Ecto neural progenitor cell (in vitro differentiated cells): Measurements from ENCODE around the gene LGI4.
"Not testable (repeated sequence)": the region's sequence is repeated elsewhere in the genome, so short reads cannot be mapped to it uniquely, and the experiment has no call there.

ENCODE experiments used
- DNase-seq: peaks from one replicate; pipeline ENCODE4 v3.0.0-alpha.2; 2018; ENCODE audit warnings: low spot score

Gene LGI4

DNA sequence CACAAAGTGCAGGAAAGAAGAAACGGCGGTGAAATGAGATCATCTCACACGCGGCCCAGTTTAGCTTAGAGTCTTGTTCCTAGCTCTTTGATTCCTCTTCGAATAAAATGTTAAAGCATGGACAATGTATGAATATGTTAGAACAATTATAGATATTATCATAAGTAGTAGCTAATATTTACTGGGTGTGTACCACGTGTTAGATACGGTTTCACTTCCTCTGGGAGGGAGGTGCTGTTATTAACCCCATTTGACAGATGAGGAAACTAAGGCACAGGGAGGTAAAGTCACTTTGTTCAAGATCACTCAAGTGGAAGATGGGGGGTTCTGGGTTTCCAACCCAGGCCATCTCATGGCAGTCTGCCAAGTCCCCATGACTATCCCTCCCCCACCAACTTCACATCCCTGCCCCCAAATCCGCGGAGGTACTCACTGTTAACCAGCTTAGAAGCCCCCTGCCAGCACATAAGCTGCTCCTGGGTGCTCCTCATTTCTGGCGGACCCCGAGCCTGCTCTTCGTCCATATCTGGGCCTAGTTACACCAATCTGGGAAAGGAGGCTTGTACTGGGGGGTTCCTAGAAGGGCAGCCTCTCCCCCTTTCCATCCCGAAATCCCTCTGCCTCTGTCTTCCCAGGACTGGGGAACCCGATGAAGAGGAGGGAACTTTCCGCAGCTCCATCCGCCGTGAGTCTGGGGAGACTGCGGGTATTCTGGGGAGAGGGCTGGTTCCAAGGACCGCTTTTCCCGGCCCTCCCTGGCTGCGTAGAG lies 7.2 kb upstream of the LGI4 start:
- DNase-seq, result no peak

DNA sequence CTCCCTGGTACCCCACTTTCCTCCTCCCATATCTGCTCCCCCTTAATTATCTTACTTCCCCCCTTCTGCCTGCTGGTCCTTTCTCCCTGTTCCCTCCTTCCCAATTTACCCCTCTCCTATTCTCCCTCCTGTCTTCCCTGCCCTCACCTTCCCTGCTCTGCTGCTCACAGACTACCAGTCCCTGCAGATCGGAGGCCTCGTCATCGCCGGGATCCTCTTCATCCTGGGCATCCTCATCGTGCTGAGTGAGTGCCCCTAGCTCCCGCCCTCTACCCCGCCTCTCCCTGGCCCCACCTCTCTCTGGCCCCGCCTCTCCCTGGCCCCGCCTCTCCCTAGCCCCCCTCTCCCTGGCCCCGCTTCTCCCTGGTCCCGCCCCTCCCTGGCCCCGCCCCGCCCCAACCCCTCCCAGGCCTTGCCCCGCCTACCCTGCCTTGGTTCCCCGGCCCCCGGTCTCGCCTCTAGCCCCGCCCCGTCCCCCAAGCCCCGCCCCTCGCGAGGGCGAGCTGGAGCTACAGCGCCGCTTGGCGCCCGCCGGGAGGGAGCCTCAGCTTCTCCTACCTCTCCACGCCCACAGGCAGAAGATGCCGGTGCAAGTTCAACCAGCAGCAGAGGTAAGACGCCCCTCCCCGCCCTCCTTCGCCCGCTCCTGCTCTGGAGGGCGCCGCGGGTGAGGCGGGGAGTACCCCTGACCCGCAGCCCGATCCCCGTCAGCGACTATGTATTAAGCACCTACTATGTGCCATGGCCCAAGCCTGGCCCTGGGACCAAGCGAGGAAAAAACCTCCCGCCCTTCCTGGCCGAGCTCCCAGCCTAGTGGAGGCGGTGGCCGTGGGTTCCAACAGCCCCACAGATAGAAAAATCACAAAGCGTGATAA lies 6.3 kb upstream of the LGI4 start:
- DNase-seq, result peak; percentile 98

DNA sequence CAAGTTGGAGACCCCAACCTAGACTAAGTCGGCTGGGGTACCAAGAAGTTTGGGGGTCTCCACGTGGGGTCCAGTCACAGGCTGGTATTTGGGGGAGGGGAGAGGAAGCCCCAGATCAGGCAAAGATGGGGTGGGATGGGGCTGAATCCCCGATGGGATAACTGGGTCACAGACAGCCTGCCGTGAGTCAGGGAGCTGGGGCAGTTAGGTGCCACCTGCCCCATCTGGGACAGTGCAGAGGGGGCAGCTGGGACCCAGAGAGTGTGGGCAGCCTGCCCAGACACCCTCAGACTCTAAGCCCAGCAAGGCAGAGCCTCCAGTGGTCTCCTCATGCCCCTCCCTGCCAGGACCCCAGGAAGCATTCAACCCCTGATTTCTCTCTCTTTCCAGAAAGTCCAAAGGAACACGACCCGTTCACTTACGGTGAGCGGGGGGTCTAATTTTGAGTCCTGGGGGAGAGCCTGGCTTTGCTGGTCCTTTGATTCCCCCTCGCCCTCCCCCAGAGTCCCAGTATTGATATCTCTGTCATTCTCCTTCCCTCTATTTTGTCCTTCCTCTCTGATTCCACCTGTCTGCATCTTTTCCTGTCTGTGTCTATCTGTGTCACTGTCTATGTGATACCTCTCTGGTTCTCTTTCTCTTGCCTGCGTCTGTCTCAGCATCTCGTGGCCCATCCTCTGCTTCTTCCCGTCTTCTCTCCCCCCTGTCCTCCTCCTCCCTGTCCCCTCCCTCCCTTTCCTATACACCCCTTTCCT lies 5.5 kb upstream of the LGI4 start:
- no peak for DNase-seq

DNA sequence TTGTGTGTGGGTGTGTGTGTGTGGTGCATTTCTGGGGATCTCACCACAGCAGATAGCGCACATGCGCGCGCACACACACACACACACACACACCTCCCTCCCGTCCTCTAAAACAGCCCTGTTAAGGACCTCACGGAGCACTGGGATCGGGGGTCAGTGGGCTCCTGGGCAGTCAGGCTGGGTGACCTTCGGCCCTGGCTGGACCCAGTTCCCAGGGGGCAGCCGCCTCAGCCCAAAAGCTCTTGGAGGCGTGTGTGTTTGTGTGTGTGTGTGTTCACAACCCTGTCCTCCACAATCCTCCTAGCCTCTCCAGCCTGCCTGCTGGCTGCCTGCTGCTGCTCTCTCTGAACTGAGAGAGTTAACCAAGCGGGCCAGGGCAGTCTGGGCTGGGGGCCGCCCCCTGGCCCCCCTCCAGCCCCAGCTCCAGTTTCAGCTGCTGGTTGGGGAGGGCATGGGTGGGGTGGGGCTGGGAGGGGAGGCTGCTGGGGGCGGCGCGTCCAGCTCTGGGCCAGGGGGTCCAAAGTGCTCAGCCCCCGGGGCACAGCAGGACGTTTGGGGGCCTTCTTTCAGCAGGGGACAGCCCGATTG lies 3.5 kb upstream of the LGI4 start, which contains the start of gene FXYD1:
Gene FXYD1, plus strand, starts transcription at position 520 of the 588 bp plus-strand sequence. CDS start 1,256 bp downstream, outside the sequence.
- no peak for DNase-seq

DNA sequence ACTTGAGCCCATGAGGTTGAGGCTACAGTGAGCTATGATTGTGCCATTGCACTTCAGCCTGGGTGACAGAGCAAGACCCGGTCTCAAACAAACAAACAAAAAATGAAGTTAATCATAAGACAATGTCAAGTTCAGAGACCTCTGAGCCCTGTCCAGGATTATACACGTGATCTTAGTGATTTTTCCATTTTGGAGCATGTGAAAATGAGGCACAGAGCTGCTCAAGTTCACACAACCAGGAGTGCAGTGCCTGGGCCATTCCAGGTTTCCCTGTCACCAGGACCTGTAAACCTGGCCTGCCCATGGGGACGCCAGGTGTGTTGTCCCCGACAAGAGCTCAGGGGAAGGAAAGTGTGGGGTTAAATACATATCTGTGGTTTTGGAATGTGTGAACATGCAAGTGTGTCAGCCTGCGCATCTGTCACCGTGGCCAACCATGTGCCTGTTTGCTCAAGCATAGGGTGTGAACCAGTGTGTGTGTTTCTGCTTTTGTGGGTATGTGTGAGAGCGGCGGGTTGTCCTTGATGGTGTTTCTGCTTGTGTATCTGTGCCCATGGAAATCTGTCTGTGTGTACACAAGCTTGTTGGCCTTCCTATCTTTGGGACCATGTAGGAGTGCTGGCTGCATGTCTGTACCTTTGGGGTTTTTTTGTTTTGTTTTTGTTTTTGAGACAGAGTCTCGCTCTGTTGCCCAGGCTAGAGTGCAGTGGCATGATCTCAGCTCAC lies 2.3 kb upstream of the LGI4 start:
- DNase-seq, result no peak

DNA sequence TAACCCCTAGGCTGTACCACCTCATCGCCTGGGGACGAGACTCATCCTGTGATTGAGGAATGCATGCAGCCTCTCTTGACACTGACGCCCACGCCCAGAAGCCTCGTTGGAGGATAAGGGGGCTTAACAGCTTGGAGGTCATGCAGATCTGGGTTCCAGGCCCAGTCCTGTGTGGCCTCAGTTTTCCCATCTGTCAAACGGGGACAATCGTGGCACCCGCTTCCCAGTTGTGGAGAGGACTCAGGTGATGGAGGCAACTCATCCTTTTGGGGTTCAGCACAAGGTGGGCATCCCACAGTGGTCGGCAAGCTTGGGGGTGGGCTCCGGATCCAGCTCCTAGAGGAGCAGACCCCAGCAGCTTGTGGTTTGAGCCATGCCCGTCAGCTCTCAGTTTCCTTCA lies 1.4 kb upstream of the LGI4 start:
- DNase-seq, result no peak

DNA sequence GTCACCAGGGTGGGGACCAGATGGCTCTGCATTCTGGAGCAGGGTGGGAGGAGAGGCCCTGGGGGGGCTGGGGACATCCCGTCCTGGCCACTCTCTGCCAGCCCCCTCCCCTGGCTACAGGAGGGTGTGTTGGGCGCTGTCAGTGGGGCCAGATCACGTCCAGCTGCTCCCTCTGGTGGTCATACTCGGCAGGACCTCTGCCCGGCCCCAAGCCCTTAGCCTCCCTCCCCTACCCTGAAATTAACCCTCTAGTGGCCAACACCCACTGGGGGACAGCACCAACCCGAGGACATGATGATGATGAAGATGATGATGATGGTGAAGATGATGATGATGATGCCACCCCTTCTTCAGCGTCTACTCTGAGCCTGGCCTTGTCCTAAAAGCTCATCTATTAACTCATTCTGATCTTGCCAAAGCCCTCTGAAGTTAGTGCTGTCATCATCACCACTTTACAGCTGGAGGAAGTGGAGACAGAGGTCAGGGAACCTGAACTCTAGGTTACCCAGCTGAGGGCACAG lies 590 bp upstream of the LGI4 start:
- peak; percentile 93 for DNase-seq

DNA sequence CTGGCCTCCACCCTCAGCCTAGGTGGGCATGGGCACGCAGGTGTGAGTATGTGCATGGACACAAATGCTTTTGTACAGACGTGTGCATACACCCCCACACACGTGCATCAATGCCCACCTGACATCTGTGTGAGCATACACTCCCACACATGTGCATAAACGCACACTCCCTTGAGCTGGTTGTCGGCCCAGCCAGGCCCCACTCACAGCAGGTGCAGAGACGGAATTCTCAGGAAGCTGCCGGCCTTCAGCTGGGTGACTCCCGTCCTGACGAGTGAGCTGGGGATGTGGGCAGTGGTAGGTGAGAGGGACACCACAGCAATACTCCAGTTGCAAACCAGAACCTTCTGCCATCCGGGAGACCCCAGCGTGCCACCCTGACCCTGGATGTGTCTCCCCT lies 1.0 kb downstream of the LGI4 start:
- no peak for DNase-seq

DNA sequence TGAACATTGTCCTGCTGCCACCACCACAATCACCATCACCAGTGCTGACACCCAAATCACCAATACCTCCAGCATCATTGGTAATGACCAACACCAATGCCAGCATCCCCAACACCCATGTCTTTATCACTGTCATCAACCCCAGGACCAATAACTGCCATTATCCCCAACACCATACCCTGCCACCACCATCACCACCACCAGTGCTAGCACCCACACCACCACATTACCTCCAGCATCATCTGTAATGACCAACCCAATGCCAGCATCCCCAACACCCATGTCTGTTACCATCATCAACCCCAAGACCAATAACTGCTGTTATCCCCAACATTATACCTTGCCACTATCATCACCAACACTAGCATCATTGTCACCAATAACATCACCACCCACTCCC lies 2.6 kb downstream of the LGI4 start:
- no peak for DNase-seq

DNA sequence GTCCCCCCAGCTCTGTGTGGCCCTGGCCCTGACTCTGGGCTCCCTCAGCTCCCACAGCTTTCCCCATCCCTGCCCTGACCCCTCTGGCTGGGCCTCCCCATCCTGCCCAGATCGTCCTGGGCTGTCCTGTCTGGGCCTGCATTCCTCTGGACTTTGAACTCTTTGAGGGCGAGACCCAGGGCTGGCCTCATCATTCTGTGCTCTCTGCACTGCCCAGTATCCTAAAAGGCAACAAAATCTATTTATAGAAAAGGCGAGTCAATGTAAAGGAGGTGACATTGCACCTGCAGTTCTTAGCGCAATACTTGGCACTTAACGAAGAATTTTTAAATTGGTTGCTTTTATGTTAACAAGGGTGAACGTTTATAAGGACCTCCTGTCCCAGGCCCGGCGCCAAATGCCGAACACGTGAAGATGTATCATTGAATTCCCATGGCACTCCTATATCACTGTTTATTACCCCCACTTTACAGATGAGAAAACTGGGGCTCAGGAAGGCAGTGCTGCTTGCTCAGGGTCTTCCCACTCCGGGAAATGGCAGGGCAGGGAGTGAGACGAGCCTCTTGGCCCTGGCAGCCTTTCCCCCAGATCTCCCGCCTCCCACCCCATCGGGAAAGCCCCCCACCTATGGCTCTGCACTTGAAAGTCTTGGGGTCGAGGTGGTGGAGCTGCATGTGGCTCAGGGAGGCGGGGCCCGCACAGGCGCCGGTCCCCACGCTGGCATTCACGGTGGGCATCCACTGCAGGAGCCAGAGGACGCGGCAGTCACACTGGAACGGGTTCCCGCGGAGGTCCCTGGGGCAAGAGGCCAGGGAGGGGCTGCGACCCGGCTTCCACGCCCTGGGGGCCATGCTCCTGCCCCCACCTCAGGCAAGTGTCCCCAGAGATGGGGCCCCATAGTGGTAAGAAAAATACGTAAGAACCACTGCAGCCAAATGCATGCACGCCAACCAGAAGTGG lies 3.8 kb downstream of the LGI4 start:
- no peak for DNase-seq

DNA sequence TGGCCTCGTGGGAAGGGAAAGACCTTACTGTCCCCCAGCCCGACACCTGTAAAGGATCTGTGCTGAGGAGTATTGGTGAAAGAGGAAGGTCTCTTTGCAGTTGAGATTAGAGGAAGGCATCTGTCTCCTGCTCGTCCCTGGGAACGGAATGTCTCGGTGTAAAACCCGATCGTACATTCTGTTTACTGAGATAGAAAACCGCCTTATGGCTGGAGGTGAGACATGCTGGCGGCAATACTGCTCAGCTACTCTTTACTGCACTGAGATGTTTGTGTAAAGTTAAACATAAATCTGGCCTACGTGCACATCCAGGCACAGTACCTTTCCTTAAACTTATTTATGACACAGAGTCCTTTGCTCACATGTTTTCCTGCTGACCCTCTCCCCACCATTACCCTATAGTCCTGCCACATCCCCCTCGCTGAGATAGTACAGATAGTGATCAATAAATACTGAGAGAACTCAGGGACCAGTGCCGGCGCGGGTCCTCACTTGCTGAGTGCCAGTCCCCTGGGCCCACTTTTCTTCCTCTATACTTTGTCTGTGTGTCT lies 5.1 kb downstream of the LGI4 start:
- not testable (repeated sequence) for DNase-seq

DNA sequence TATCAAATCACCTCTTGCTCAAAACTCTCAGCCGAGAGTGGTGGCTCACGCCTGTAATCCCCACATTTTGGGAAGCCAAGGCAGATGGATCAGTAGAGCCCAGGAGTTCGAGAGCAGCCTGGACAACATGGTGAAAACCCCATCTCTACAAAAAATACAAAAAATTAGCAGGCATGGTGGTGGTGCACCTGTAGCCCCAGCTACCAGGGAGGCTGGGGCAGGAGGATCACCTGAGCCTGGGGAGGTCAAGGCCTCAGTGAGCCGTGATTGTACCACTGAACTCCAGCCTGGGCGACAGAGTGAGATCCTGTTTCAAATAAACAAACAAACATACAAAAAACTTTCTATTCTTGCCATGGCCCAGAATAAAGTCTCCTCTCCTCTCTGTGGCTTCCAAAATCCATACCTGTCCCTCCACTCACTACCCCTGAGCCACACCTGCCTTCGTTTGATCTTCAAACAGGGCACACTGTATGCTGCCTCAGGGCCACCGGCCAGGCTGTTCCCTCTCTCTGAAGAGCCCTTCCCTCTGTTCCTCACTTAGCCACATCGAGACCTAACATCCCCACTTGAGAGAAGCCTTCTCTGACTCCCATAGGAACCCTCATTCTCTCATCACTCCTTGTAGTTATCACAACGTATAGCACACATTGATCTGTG lies 6.3 kb downstream of the LGI4 start:
- DNase-seq, result no peak

DNA sequence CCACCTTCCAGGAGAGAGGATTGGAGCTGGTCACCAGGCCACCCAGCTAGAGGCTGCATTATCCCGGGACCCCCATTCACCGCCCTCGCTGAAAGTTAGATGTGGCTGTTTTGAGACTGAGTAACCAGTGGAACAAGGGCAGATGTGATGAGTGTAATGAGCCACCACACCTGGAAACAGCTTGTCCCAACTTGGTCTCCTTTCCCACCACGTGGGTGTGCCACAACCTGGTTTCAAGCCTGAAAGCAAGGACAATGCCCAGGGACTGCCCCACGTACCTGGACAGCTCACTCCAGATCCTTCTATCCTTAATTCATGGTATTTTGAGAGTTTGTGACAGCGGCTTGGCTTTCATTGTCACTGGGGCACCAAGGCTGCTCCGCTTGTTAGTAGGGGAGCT lies 7.0 kb downstream of the LGI4 start:
- no peak for DNase-seq

DNA sequence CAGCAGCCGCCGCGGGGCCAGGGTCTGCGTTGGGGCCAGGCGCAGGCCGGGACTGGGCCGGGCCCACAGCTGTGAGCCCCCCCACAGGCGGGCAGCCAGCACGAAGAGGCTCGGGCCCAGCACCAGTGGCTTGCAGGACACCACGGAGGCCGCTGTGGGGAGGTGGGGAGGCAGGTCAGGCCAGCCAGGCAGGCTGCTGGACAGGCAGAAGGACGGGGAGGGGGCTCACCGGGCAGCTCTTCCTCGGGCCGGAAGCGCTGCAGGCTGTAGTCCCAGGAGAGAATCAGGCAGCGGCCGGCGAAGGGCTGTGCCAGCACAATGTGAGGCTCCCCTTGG lies 8.3 kb downstream of the LGI4 start:
- DNase-seq, result no peak

DNA sequence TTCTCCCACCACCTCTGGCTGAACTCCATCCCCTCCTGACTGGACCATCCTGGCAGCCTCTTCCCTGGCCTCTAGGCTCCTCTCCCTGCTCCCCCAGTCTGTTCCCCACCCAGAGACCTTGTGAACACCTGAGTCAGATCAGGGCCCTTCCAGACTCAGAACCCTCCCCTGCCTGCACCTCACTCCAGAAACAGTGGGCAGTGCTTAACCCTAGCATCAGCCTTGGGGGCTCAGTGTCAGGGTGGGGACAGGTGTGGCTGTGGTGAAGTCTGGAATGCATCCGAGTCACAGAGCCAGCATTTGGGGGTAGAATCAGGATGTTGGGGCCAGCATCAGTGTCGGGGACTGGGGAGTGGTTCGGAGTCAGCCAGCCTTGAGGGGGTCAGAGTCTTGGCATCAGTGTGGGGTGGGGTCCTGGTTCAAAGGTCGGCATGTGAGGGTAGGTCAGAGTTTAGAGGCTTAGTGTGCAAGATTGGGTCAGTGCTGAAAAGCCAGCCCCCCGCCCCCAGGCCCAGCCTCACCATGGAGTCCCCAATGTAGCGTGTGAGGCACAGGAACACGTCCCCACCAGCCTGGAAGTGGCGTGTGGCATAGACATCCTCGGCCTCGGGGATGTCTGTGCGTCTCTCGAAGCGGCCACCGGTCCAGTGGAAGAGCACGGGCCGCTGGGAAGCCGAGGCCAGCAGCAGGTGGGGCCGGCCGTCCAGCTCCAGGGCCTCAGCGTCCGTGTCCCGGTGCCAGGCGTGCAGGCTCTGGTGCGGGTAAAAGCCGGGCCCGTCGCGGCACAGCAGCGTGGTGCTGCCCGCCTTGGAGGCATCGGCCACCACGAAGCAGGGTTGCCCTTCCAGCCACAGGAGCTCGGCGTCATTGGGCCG lies 8.9 kb downstream of the LGI4 start:
- DNase-seq, result no peak

DNA sequence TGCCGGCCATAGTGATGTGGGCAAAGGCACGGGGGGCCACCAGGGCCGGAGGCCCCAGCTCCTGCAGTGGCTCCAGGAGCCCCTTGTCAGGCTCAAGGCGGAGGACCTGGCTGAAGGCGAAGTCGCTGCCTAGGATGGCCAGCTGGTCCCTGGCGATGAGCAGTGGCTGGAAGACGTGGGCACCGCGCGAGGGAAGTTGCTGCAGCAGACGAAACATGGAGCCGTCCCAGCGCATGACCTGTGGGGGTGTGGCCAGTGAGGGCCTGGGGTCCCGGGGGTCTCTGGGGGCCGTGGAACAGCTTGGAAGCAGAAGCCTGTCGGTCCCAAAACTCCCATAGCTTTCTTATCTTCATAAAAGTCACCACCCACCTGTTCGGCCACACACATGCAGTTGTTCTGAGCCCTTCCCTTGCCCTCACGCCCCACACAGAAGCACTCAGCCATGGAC lies 9.6 kb downstream of the LGI4 start:
- DNase-seq, result no peak

DNA sequence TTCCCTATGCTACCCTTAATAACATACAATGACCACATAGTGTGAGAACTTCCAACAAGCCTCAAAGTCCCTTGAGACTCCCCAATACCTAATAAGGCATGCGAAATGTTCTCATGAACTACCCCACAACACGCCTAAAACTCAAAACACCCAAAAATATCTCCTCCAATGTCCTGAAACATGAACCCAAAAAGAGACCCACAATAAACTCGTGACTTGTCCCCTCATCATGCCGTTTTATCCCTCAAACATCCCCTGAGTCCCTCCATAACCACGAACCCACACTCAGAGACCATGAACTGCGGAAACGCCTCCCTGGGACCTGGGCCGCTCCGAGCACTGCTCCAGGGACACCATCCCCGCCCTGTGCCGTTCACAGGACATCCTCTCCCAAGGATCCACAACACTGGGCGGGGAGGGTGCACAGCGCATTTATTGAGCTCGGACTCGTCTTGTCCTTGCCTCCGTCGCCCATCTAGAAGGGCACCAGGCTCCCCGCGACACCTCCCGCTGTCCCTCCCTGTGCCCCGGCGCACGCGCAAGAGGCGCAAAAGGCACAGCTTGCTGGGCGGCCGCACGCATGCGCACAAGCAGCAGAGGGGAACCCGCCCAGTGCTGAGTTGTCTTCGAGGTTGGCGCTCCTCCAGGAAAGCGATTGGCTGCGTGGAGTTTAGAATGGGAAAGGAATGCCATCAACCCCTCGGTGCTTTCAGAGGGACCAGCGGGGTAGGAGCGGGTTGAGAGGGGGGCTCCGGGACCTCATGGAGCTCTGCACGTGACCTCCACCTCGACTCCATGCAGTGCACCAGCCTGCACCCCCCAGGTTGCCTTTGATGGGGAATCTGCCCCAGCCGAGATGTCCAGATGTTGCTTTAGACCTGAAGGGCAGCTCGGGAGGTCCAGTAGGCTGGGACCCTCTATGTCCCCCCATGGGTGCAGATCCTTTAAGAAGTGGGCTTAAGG lies 10.5 kb downstream of the LGI4 start:
- DNase-seq, result no peak
